Neutrophil (primary cell): ENCODE results near the gene ATXN7L3.

Source experiments
- H3K27ac ChIP-seq: fragments of 200-600 bp; sonication (generic); 2 replicates; pipeline ENCODE4 v1.5.1; 2016; ENCODE audit warnings: mild to moderate bottlenecking, moderate library complexity
- H3K27me3 ChIP-seq: fragments of 200-600 bp; sonication (generic); 2 replicates; pipeline ENCODE4 v1.6.0; 2016; ENCODE audit warnings: mild to moderate bottlenecking
- H3K36me3 ChIP-seq: fragments of 200-600 bp; sonication (generic); 2 replicates; pipeline ENCODE4 v1.5.1; 2017
- H3K4me1 ChIP-seq, 2 experiments: fragments of 200-600 bp in 1 of 2; sonication (generic) in 1 of 2; 1 replicate in 1 of 2; 2 replicates in 1 of 2; pipeline versions ENCODE4 v1.5.1 to v1.6.1; 2013 to 2016; ENCODE audit warnings: low read depth in 1 of 2, low read length in 1 of 2, mild to moderate bottlenecking in 1 of 2, moderate library complexity in 1 of 2; ENCODE audit not compliant: control insufficient read depth in 1 of 2, insufficient read depth in 1 of 2
- H3K4me3 ChIP-seq, 2 experiments: fragments of 200-600 bp in 1 of 2; sonication (generic) in 1 of 2; 1 replicate in 1 of 2; 2 replicates in 1 of 2; pipeline ENCODE4 v1.5.1; 2013 to 2016; ENCODE audit warnings: low read depth in 1 of 2, low read length in 1 of 2, mild to moderate bottlenecking in 1 of 2, moderate library complexity in 1 of 2
- H3K9me3 ChIP-seq: fragments of 200-600 bp; sonication (generic); 2 replicates; pipeline ENCODE4 v1.5.1; 2016
- TF ChIP-seq, protein P1 (sequence below): fragments of 200-600 bp; sonication (generic); IDR thresholded peaks from 2 replicates; pipeline ENCODE4 v1.5.1; 2016; ENCODE audit warnings: antibody characterized with exemption

Gene ATXN7L3

DNA sequence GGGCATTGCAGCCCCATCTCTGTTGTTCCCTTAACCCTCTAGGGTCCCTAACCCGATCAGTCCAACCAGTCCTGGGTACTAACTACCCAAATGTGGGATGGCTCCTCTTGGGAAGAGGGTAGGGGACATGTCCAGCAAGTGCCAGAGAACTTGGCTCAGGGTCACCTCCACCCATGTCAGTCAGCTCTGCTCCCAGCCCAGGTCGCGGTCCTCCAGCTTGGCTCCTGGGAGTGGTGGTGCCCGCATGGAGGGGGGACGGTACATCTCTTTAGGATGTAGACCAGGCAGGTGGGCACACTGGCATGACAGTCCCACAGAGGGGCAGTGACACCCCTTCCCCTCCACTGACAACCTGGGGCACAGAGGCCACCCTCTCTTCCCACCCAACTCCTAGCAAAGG is 6.9 kb downstream of the ATXN7L3 start:
- Histone ChIP-seq H3K9me3 (no peaks in the 10 kb centered on the region), H3K4me1 (peaks cover 26 to 32% of the 10 kb centered on the region in 2 experiments), H3K36me3 (peaks cover 87% of the 10 kb centered on the region), H3K27ac (peak overlapping the region; percentile 42), H3K4me3 (no peak overlapping the region), H3K27me3 (no peaks in the 10 kb centered on the region)
- TF ChIP-seq, protein P1, sequence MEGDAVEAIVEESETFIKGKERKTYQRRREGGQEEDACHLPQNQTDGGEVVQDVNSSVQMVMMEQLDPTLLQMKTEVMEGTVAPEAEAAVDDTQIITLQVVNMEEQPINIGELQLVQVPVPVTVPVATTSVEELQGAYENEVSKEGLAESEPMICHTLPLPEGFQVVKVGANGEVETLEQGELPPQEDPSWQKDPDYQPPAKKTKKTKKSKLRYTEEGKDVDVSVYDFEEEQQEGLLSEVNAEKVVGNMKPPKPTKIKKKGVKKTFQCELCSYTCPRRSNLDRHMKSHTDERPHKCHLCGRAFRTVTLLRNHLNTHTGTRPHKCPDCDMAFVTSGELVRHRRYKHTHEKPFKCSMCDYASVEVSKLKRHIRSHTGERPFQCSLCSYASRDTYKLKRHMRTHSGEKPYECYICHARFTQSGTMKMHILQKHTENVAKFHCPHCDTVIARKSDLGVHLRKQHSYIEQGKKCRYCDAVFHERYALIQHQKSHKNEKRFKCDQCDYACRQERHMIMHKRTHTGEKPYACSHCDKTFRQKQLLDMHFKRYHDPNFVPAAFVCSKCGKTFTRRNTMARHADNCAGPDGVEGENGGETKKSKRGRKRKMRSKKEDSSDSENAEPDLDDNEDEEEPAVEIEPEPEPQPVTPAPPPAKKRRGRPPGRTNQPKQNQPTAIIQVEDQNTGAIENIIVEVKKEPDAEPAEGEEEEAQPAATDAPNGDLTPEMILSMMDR, result no peak

DNA sequence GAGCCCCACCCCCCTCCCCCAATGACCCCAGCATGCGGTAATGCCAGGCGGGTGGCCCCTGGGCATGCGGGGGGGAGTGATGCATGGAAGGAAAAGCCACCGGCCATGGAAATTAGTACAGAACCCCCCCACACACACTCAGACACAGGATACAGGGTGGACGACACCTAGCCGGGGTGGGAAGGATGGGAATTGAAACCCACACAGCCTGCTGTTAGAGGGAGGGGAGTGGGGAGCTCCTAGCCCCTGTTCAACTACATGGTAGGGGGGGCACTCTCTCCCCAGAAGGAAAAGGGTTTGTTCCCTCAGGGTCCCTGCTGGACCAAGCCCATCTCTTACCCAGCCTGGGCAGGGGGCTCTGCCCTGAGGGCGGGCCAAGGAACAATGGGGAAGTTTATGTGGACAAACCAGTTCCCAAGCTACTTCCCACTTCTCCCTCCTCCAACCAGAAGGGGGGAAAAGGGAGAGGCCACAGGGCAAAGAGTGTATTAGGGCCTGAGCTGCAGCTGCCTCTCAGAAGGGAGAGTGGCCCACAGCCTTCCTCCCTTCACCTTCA is 7.7 kb downstream of the ATXN7L3 start:
- TF ChIP-seq, protein P1, result no peak
- peak overlapping the region; percentile 42 for H3K27ac ChIP-seq
- peaks cover 22 to 28% of the 10 kb centered on the region in 2 experiments for H3K4me1 ChIP-seq
- H3K4me3 ChIP-seq, result no peak overlapping the region
- peaks cover 82% of the 10 kb centered on the region for H3K36me3 ChIP-seq
- no peaks in the 10 kb centered on the region for H3K27me3 ChIP-seq
- H3K9me3 ChIP-seq, result no peaks in the 10 kb centered on the region

DNA sequence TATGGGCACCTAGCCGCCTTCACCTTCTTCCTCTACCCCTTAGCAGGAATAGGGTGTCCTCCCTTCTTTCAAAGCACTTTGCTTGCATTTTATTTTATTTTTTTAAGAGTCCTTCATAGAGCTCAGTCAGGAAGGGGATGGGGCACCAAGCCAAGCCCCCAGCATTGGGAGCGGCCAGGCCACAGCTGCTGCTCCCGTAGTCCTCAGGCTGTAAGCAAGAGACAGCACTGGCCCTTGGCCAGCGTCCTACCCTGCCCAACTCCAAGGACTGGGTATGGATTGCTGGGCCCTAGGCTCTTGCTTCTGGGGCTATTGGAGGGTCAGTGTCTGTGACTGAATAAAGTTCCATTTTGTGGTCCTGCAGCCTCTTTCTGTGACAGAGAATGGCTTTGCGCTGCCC is 8.3 kb downstream of the ATXN7L3 start:
- Histone ChIP-seq H3K4me3 (no peak overlapping the region), H3K27me3 (no peaks in the 10 kb centered on the region), H3K4me1 (peaks cover 19 to 24% of the 10 kb centered on the region in 2 experiments), H3K27ac (peak overlapping the region; percentile 42), H3K9me3 (no peaks in the 10 kb centered on the region), H3K36me3 (peaks cover 75% of the 10 kb centered on the region)
- TF ChIP-seq, protein P1, result no peak

DNA sequence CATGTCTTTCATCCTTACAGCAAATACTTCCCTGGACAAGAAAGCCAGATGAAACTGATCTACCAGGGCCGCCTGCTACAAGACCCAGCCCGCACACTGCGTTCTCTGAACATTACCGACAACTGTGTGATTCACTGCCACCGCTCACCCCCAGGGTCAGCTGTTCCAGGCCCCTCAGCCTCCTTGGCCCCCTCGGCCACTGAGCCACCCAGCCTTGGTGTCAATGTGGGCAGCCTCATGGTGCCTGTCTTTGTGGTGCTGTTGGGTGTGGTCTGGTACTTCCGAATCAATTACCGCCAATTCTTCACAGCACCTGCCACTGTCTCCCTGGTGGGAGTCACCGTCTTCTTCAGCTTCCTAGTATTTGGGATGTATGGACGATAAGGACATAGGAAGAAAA is 9.2 kb downstream of the ATXN7L3 start:
- TF ChIP-seq, protein P1, result no peak
- H3K27ac ChIP-seq, result peak overlapping the region; percentile 42
- H3K4me1 ChIP-seq, result peaks cover 28 to 33% of the 10 kb centered on the region in 2 experiments
- H3K9me3 ChIP-seq, result no peaks in the 10 kb centered on the region
- no peak overlapping the region for H3K4me3 ChIP-seq
- H3K36me3 ChIP-seq, result peaks cover 66% of the 10 kb centered on the region
- no peaks in the 10 kb centered on the region for H3K27me3 ChIP-seq

DNA sequence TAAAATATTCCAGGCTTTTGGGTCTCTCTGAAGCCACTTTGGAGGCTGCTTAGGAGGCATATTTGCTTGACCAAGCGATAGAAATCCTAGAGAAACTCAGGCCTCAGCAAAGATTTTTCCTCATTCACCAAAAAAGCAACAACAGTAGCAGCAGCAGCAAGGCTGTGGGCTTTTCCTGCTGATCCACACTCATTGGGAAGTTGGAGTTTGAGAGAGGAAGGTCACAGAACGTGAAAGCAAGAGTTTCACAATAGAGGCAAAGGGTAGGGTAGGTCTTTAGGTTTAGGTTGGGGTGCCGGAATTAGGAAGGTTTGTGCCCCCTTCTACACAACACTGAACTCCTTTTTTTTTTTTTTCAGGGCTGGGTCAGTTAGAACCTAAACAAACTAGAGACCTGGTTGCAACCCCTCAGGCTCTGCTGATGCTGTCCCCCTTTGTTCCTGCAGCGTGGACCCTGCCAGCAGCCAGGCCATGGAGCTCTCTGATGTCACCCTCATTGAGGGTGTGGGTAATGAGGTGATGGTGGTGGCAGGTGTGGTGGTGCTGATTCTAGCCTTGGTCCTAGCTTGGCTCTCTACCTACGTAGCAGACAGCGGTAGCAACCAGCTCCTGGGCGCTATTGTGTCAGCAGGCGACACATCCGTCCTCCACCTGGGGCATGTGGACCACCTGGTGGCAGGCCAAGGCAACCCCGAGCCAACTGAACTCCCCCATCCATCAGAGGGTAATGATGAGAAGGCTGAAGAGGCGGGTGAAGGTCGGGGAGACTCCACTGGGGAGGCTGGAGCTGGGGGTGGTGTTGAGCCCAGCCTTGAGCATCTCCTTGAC is 10.9 kb downstream of the ATXN7L3 start:
- Histone ChIP-seq H3K36me3 (peaks cover 49% of the 10 kb centered on the region), H3K27me3 (no peaks in the 10 kb centered on the region), H3K27ac (peak overlapping the region; percentile 98), H3K9me3 (no peaks in the 10 kb centered on the region), H3K4me3 (peak overlapping the region; percentile 92 to 98), H3K4me1 (peaks cover 37 to 45% of the 10 kb centered on the region in 2 experiments)
- TF ChIP-seq, protein P1, result no peak
